T-helper 17 cell (primary cell): ENCODE data around the gene RAB27B. TPM values are rescaled to one million over a fixed set of nuclear protein-coding genes. Genes with fewer than 3 reads are reported as not detected.

ENCODE experiments used
- ATAC-seq: fragments of 150-1000 bp; cut with Tn5 transposase; 2 replicates; pipeline ENCODE4 v1.10.0; 2021; ENCODE audit warnings: mild to moderate bottlenecking, moderate library complexity
- DNase-seq, 3 donors: peaks; one replicate each; pipeline versions ENCODE4 v3.0.0 to v3.0.0-alpha.2; 2020 to 2021
- H3K9me3 ChIP-seq: one replicate; pipeline ENCODE4 v1.7.0; 2013; ENCODE audit warnings: low read length, mild to moderate bottlenecking; ENCODE audit not compliant: control insufficient read depth, poor library complexity, severe bottlenecking
- H3K27ac Mint-ChIP-seq: one replicate; pipeline ENCODE4 v1.8.0; 2022; ENCODE audit warnings: mild to moderate bottlenecking, moderate library complexity, mixed read lengths
- H3K27me3 Mint-ChIP-seq: one replicate; pipeline ENCODE4 v1.8.0; 2022; ENCODE audit warnings: mixed read lengths
- H3K36me3 Mint-ChIP-seq: one replicate; pipeline ENCODE4 v1.8.0; 2022; ENCODE audit warnings: low read depth, mixed read lengths
- H3K4me1 Mint-ChIP-seq: one replicate; pipeline ENCODE4 v1.8.0; 2022; ENCODE audit warnings: mild to moderate bottlenecking, mixed read lengths
- H3K4me3 Mint-ChIP-seq: one replicate; pipeline ENCODE4 v1.8.0; 2022; ENCODE audit warnings: mild to moderate bottlenecking, moderate library complexity, mixed read lengths
- total RNA-seq, 4 donors: library from RNA in 2 of 4; stranded (reverse) in 2 of 4; gene quantifications; one replicate each; pipeline ENCODE4 v1.2.3 and lab custom pipeline; 2022 to 2026

RAB27B gene
- total RNA-seq (10 to 100 TPM in 1 of 2 donors, 1 to 10 TPM in 1; 3.5 to 30.6 TPM), total RNA-seq (lab: John Stamatoyannopoulos, UW) (5.2 to 5.7 reads per million in 2 donors)

DNA sequence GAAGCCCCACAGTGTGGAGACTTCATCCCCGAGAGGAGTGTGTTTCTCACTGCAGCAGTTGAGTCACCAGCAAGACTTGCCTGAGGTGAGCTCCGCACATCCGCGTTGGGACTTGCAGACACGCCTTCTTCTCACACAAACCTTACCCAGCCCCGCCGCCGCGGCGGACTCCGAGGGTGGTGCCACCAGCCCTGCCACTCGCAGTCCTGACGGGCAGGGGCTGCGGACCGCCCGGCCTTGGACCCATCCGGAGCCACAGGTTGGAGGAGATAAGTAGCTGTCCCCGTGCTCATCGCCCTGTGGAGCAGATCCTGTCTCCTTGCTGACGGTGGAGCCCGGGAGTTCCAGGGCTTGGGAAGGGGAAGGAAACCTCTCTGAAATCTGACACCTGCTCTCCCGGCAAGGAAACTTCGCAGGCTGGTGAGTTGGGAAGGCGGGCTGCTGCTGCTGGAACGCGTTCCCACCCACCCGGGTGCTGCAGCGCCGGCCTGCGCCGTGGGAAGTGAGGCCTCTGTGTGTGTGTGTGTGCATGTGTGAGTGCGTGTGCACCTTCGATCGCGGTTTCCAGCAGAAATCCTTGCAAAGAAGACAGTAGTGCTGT lies at the start of gene RAB27B:
RAB27B (plus strand) TSS at position 197 of the 601 bp plus-strand sequence. CDS start 49,109 bp downstream, outside the sequence.
- Mint-ChIP-seq H3K27ac (peak within 1 kb of the TSS; percentile 89), H3K27me3 (peaks cover 7% of the 10 kb centered on the region), H3K4me3 (peak within 1 kb of the TSS; percentile 90), H3K4me1 (peaks cover 17% of the 10 kb centered on the region), H3K36me3 (peaks cover 3% of the 10 kb centered on the region)
- peak; percentile 19 to 44 (median 38) for DNase-seq
- no peaks in the 10 kb centered on the region for H3K9me3 ChIP-seq
- peak; percentile 98 for ATAC-seq

DNA sequence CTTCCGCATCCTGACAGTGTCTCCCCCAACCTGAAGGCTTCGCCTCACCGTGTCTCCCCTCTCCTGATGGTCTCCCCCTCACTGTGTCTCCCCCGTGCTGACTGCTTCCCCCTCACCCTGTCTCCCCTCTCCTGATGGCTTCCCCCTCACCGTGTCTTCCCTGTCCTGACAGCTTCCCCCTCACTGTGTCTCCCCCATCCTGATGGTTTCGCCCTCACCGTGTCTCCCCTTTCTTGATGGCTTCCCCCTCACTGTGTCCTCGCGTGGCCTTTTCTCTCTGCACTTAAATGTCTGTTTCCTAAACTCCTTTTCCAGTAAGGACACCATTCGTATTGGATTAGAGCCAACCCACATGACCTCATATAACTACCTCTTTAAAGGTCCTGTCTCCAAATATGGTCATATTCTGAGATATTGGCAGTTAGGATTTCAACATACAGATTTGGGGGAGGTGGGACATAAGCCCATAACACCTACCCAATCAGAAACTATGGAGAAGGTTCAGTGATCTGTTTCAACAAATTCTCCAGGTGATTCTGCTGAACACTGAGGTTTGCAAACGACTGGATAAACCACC lies 47.9 kb upstream of the RAB27B start:
- no peaks in the 10 kb centered on the region for H3K27me3 Mint-ChIP-seq
- ATAC-seq, result no peak
- H3K27ac Mint-ChIP-seq, result no peak overlapping the region
- H3K4me1 Mint-ChIP-seq, result peaks cover 3% of the 10 kb centered on the region
- no peaks in the 10 kb centered on the region for H3K9me3 ChIP-seq
- peaks cover 2% of the 10 kb centered on the region for H3K36me3 Mint-ChIP-seq
- no peak for DNase-seq
- H3K4me3 Mint-ChIP-seq, result no peak overlapping the region

DNA sequence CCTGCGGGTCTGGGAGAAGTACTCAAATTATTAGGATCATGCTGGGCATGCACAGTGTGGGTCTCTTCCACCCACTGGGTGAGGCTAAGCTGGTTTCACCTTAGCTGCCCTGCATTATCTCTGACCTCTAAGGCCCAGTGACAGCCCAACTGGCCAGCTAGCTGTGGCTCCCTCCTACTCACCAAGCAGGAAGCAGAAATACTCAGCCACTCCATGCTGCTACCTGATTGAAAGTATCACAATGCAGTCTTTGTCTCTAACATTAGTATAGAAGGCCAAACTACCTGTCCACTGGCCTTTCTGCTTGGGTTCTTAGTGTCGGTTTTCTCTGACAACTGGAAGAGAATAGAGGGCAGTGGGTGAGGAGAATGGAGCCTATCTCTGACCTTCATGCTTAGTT lies 47.3 kb upstream of the RAB27B start:
- H3K9me3 ChIP-seq, result no peaks in the 10 kb centered on the region
- DNase-seq (no peak), ATAC-seq (no peak)
- Mint-ChIP-seq H3K27ac (no peak overlapping the region), H3K27me3 (no peaks in the 10 kb centered on the region), H3K36me3 (peaks cover 2% of the 10 kb centered on the region), H3K4me3 (no peak overlapping the region), H3K4me1 (peaks cover 3% of the 10 kb centered on the region)

DNA sequence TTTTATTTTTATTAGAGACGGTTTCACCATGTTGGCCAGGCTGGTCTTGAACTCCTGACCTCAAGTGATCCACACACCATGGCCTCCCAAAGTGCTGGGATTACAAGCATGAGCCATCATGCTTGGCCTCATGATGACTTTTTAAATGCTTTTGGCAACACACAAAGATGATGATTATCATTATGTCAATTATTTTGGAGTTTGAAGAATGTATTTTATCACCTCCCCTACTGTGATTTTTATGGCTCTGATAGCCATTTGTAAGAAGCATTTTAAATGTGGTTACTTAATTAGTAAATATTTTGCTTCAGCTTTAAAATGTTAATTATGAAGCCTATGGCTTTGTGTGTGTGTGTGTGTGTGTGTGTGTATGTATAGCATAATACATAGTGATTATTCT lies 45.1 kb upstream of the RAB27B start:
- H3K4me3 Mint-ChIP-seq, result no peak overlapping the region
- H3K4me1 Mint-ChIP-seq, result no peaks in the 10 kb centered on the region
- ATAC-seq (no peak), DNase-seq (no peak)
- peaks cover 2% of the 10 kb centered on the region for H3K36me3 Mint-ChIP-seq
- no peaks in the 10 kb centered on the region for H3K9me3 ChIP-seq
- no peaks in the 10 kb centered on the region for H3K27me3 Mint-ChIP-seq
- no peak overlapping the region for H3K27ac Mint-ChIP-seq

DNA sequence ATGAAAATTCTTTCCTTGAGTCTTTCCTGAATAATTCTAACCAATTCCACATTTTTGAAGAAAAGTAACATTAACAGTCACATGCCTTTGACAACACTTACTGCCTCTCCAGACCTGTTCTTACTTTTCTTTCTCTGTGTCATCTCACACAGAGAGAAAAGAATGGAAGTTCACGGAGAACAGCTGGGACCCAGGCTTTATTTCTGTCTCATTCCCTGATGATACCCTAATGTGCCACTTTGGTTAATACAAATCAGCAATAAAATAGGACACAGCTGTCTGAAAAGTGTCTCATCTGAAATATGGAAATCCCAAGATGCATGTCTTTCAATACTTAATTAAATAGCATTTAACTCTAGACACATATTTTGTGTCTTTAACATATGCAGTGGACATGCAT lies 42.1 kb upstream of the RAB27B start:
- DNase-seq (no peak), ATAC-seq (no peak)
- Mint-ChIP-seq H3K4me3 (no peak overlapping the region), H3K27me3 (peaks cover 1% of the 10 kb centered on the region), H3K4me1 (no peaks in the 10 kb centered on the region), H3K36me3 (no peaks in the 10 kb centered on the region), H3K27ac (no peak overlapping the region)
- no peaks in the 10 kb centered on the region for H3K9me3 ChIP-seq

DNA sequence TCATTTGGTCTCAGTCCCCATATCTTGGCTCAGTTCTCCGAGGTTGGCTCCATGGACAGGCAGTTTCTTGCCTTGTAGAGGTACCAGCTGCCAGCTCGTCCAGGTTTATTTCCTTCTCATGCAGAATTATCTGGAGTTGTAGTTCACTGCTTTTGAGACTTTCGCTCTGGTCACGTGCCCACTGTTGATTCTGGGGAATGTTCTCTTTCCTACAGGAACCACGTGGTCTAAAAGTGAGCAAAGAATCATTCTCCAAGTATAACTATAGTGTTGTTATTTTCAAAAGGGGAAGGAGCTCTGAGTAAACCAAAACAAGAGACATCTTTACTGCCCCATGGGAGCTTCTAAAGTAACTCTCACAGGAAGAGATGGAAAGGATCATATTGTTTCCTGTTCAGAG lies 41.2 kb upstream of the RAB27B start:
- no peak overlapping the region for H3K4me3 Mint-ChIP-seq
- peaks cover 6% of the 10 kb centered on the region for H3K27me3 Mint-ChIP-seq
- ATAC-seq, result no peak
- H3K9me3 ChIP-seq, result no peaks in the 10 kb centered on the region
- no peak overlapping the region for H3K27ac Mint-ChIP-seq
- H3K36me3 Mint-ChIP-seq, result no peaks in the 10 kb centered on the region
- H3K4me1 Mint-ChIP-seq, result no peaks in the 10 kb centered on the region
- no peak for DNase-seq

- H3K36me3 Mint-ChIP-seq, result no peaks in the 10 kb centered on the region
- ATAC-seq, result no peak
- no peak for DNase-seq
- H3K4me3 Mint-ChIP-seq, result no peak overlapping the region
- H3K9me3 ChIP-seq, result no peaks in the 10 kb centered on the region
- no peaks in the 10 kb centered on the region for H3K4me1 Mint-ChIP-seq
- H3K27me3 Mint-ChIP-seq, result peaks cover 6% of the 10 kb centered on the region
- H3K27ac Mint-ChIP-seq, result no peak overlapping the region
Observed at GRCh38 chr18:54787616-54788015, 40.7 kb upstream of the RAB27B start.

DNA sequence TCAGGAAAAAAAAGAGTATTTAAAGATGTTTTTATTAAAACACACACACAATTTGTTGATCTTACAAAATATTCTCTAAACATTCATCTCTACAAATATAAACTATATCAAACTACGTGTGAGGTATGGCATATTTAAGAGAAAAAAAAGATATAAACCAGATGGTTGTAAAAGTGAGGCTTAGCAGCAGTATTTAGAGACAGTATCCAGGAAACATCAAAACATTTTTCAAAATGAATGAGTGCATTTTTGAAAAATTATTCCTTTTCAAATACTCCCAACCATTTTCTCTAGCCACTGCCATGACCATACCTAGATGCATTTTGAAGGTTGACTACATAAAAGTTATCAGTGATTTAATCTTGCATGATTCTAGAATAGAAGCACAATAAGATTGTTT lies 38.2 kb upstream of the RAB27B start:
- H3K36me3 Mint-ChIP-seq, result no peaks in the 10 kb centered on the region
- H3K27ac Mint-ChIP-seq, result no peak overlapping the region
- no peak for DNase-seq
- H3K9me3 ChIP-seq, result no peaks in the 10 kb centered on the region
- no peak overlapping the region for H3K4me3 Mint-ChIP-seq
- peaks cover 6% of the 10 kb centered on the region for H3K27me3 Mint-ChIP-seq
- no peak for ATAC-seq
- H3K4me1 Mint-ChIP-seq, result no peaks in the 10 kb centered on the region

DNA sequence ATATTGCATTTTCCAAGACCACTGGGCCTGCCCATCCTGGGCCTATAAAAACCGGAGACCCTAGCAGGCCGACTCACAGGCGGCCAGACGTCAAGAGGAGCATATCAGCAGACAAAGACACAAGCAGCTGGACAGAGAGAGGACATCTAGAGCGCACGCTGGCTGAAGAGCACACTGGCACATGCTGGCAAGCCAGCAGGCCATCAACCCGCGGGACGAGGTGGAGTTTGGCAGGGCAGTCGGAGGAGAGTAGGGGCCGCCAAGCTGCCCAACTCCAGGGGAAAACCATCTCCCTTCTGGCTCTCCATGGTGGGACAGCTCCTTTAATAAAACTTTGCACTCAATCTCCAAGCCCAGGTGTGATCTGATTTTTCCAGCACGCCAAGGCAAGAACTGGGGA lies 36.6 kb upstream of the RAB27B start:
- Mint-ChIP-seq H3K4me3 (no peak overlapping the region), H3K27ac (no peak overlapping the region)

DNA sequence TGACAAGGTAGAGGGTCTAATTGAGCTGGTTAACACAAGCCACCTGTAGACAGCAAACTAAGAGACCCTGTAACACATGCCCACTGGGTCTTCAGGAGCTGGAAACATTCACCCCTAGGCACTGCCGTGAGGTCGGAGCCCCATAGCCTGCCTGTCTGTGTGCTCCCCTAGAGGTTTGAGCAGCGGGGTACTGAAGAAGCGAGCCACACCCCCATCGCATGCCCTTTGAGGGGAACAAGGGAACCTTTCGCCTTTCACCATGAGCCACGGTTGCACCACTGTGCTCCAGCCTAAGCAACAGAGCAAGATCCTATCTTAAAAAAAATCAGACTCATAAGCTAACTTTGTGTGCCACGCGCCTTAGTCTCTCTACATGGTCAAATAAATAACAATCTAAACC lies 36.2 kb upstream of the RAB27B start:
- no peak for ATAC-seq
- H3K4me1 Mint-ChIP-seq, result no peaks in the 10 kb centered on the region

More for the DNA sequence above, 36.6 kb upstream of the RAB27B start:
- no peaks in the 10 kb centered on the region for H3K36me3 Mint-ChIP-seq
- peaks cover 6% of the 10 kb centered on the region for H3K27me3 Mint-ChIP-seq
- no peaks in the 10 kb centered on the region for H3K9me3 ChIP-seq
- DNase-seq, result no peak
- no peak for ATAC-seq
- no peaks in the 10 kb centered on the region for H3K4me1 Mint-ChIP-seq

DNA sequence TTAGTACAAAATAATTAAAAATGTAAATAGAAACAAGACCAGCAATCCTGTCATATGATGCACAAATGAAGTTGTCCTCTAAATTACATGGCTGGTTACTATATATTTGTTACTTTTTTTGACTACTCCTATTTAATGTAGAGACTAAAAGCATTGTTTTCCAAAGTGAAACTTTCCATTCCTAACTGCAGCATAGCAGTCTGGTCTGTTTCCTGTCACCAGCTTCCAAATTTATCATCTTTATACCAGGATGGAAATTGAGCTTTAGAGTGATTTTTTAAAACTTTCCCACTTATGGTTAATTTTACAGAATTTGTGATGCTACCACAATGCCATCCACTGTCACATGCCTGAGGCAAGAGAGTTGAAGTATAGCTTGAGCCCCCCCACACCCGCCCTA lies 33.5 kb upstream of the RAB27B start:
- no peaks in the 10 kb centered on the region for H3K9me3 ChIP-seq
- DNase-seq (no peak), ATAC-seq (no peak)
- H3K4me3 Mint-ChIP-seq, result no peak overlapping the region
- H3K4me1 Mint-ChIP-seq, result no peaks in the 10 kb centered on the region
- no peak overlapping the region for H3K27ac Mint-ChIP-seq
- H3K36me3 Mint-ChIP-seq, result no peaks in the 10 kb centered on the region
- H3K27me3 Mint-ChIP-seq, result peaks cover 6% of the 10 kb centered on the region

More for the DNA sequence above, 36.2 kb upstream of the RAB27B start:
- H3K27me3 Mint-ChIP-seq, result peaks cover 6% of the 10 kb centered on the region
- H3K27ac Mint-ChIP-seq, result no peak overlapping the region
- DNase-seq, result no peak
- no peaks in the 10 kb centered on the region for H3K9me3 ChIP-seq
- no peak overlapping the region for H3K4me3 Mint-ChIP-seq
- no peaks in the 10 kb centered on the region for H3K36me3 Mint-ChIP-seq

DNA sequence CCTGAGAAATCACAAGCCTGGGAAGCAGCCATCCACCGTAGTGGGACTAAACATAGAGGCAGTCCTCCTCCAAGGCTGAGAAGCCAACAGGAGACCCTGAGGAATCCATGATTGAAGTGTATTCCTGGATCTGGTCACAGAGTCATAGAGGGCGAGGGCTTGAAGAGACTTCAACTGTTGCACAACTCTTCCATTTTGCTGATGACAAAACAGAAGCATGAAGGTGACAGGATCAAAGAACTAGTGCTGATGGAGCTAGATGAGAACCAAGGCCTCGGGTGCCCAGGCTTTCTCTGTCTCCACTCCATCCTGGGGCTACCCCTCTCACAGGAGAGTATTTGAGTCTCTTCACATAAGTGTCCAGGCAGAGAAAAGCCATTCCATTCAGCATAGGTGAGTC lies 30.1 kb upstream of the RAB27B start:
- H3K4me1 Mint-ChIP-seq, result no peaks in the 10 kb centered on the region
- DNase-seq, result no peak
- H3K9me3 ChIP-seq, result no peaks in the 10 kb centered on the region
- H3K27me3 Mint-ChIP-seq, result no peaks in the 10 kb centered on the region
- no peak for ATAC-seq
- H3K36me3 Mint-ChIP-seq, result no peaks in the 10 kb centered on the region
- H3K27ac Mint-ChIP-seq, result no peak overlapping the region
- no peak overlapping the region for H3K4me3 Mint-ChIP-seq

DNA sequence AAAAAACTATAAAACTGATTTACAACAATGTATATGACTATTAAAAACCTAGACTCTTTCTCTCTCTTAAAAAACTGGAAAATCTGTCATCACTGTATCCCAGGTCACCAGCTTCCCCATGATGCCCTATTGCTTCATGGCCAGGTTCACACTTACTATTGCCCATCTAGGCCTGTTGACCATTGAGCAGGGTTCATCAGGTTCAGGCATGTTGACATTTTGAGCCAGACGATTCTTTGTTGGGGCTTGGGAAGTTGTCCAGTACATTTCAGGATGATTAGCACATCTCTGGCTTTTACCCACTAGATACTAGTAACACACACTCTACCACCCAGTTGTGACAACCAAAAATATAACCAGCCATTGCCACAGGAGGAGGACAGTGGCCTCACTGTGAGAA lies 26.9 kb upstream of the RAB27B start:
- ATAC-seq, result no peak
- Mint-ChIP-seq H3K4me3 (no peak overlapping the region), H3K27ac (no peak overlapping the region)

DNA sequence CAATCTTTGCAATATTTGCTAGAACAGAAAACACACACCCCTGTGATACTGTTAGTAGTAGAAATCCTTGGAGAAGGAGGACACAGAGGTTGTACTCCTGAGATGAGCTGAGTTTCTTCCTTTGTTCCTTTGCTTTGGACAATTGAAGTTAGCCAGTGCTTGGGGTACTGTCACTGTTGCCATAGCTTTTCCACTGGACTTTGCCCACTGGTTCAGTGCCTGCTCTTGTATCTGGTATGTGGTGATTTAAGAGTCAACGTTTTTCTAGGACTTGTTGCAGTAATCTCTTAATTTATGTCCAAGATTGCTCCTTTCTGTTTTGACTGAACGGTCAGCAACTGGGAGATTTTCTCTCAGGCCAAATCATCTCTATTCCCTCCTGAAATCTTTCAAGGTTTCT lies 26.1 kb upstream of the RAB27B start:
- Mint-ChIP-seq H3K4me3 (no peak overlapping the region), H3K27me3 (no peaks in the 10 kb centered on the region), H3K27ac (no peak overlapping the region), H3K36me3 (no peaks in the 10 kb centered on the region), H3K4me1 (peaks cover 3% of the 10 kb centered on the region)
- ATAC-seq (no peak), DNase-seq (no peak)
- no peaks in the 10 kb centered on the region for H3K9me3 ChIP-seq

More for the DNA sequence above, 26.9 kb upstream of the RAB27B start:
- DNase-seq, result no peak
- no peaks in the 10 kb centered on the region for H3K9me3 ChIP-seq
- H3K36me3 Mint-ChIP-seq, result no peaks in the 10 kb centered on the region
- H3K27me3 Mint-ChIP-seq, result no peaks in the 10 kb centered on the region
- peaks cover 3% of the 10 kb centered on the region for H3K4me1 Mint-ChIP-seq
